Pancreas (tissue), 10 donors: ENCODE measurements around the gene MTOR. TPM values are rescaled to one million over a fixed set of nuclear protein-coding genes. Genes with fewer than 3 reads are reported as not detected.

Experiments used
- ATAC-seq, 4 donors: fragments of 200-7000 bp; cut with Tn5 transposase; one replicate each; pipeline versions ENCODE4 v1.8.0 to v1.9.1; 2020; ENCODE audit warnings: mild to moderate bottlenecking in 4 of 4, moderate library complexity in 4 of 4
- DNase-seq, 6 donors: peaks; one replicate each; pipeline ENCODE4 v3.0.0-alpha.2; 2020
- FAIRE-seq: peaks from 2 replicates; lab custom pipeline; 2012; peaks lifted over from hg19 to GRCh38; lab: Jason Lieb, UNC
- H3K27ac ChIP-seq, 4 donors: fragments of 200-600 bp; sonication (generic); 1 replicate in 3 of 4; 2 replicates in 1 of 4; pipeline versions ENCODE4 v1.5.0 to v1.8.0; 2020
- H3K27me3 ChIP-seq, 4 donors: fragments of 200-600 bp; one replicate each; pipeline ENCODE4 v1.8.0; 2021
- H3K36me3 ChIP-seq, 3 donors: fragments of 200-600 bp; sonication (generic) in 1 of 3; one replicate each; pipeline versions ENCODE4 v1.5.0 to v1.8.0; 2020 to 2021
- H3K4me1 ChIP-seq, 3 donors: fragments of 200-600 bp; one replicate each; pipeline ENCODE4 v1.8.0; 2021
- H3K4me3 ChIP-seq, 4 donors: fragments of 200-600 bp; sonication (generic) in 2 of 4; one replicate each; pipeline versions ENCODE4 v1.5.0 to v1.8.0; 2020 to 2021
- H3K9me3 ChIP-seq, 4 donors: fragments of 200-600 bp; one replicate each; pipeline ENCODE4 v1.8.0; 2021
- WGBS, 2 donors: extraction: QIAGEN DNeasy Blood & Tissue Kit; methylation state at CpG; one replicate each; pipeline ENCODE4 v1.1.7; 2013; 5-methylcytosine and 5-hydroxymethylcytosine counted together
- intact Hi-C, 3 donors: fragments of 100-400 bp; cut with DNase I; formaldehyde crosslinking; loops; one replicate each; pipeline versions ENCODE4 v1.11.1 to v1.14.2; 2022
- polyA plus RNA-seq, 2 donors: library from polyadenylated mRNA; stranded (reverse); fragments of 200-250 nt; gene quantifications; one replicate each; pipeline ENCODE4 v1.2.3, GENCODE V29; 2013
- total RNA-seq, 6 donors: library from RNA; stranded (reverse); fragmentation: NEBNext Ultra II Directional in 4 of 6; extraction: Animal tissue kit (Norgen Biotek cat#: 25700) in 4 of 6; gene quantifications; one replicate each; pipeline versions ENCODE4 v1.2.1 to v1.2.4, GENCODE V29; 2021 to 2023
- TF ChIP-seq, protein P1 (sequence below), 4 donors: fragments of 200-600 bp; sonication (generic) in 3 of 4; IDR thresholded peaks; one replicate each; pipeline versions ENCODE4 v1.5.0 to v1.8.0; 2021; ENCODE audit warnings: antibody characterized with exemption in 4 of 4
- donor health status: healthy with polysubstance abuse.
- donor health status: DM: no; HTN: no; CAD: no; lungs with moderate emphysema.
- donor health status: DM: no; HTN: no; CAD: no.
- donor health status: control.
- donor health status: control.
- donor health status: Bipolar disorder and iron deficiency.
- donor health status: DM: yes; HTN: yes; CAD: no.
- donor health status: DM: no; HTN: no; CAD: no.
- donor health status: DM: no; HTN: no; CAD: no.
- donor health status: DM: yes; HTN: yes; CAD: no.

MTOR gene
- total and polyA plus RNA-seq, 8 donors = 11.9 to 22.6 (median 15.8) TPM

DNA sequence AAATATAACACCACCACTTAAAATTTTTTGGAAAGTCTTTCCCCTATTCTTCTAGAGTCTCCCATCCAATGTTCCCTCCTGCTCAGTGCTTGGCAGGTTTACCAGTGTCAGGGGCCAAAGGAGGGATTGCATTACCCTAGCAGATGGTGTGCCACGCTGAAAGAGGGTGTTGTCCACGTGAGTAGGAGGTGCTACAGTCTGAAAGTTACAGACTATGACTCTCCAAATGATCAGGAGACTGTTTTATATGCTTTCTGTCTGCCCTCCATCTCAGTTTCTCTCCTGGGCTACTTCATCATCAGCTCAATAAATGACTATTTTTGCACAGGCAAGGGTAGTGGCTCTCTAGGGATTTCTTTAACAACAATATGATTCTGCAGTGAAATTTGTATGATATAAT, 104.5 kb downstream of the MTOR start:
- Histone ChIP-seq H3K27ac (no peak overlapping the region), H3K36me3 (peaks cover 0 to 12% (median 0%) of the 10 kb centered on the region in 3 donors)

DNA sequence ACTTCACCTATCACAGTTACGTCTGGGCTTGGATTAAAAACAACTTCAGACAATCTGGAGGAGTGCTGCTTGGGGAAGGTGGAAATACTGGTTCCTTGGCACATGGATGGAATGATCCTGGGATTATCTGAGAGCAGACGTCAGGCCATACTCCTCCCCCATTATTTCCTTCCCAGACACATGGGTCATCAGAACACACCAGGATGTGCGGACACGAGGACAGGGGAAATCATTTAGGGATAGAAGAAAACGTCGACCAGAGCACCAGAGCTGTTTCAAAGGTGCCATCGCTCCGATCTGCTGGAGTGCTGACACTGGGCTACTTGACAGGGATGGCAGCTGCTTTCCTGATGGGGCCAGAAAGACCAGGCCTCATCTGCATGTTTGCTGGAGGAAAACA, 105.0 kb downstream of the MTOR start:
- ATAC-seq (no peak), FAIRE-seq (no peak), DNase-seq (no peak)
- Histone ChIP-seq H3K4me1 (no peaks in the 10 kb centered on the region), H3K27me3 (no peaks in the 10 kb centered on the region), H3K9me3 (no peaks in the 10 kb centered on the region), H3K4me3 (no peak overlapping the region), H3K27ac (no peak overlapping the region), H3K36me3 (peaks cover 0 to 12% (median 0%) of the 10 kb centered on the region in 3 donors)
- intact Hi-C loops = no loop called here
- TF ChIP-seq, protein P1, sequence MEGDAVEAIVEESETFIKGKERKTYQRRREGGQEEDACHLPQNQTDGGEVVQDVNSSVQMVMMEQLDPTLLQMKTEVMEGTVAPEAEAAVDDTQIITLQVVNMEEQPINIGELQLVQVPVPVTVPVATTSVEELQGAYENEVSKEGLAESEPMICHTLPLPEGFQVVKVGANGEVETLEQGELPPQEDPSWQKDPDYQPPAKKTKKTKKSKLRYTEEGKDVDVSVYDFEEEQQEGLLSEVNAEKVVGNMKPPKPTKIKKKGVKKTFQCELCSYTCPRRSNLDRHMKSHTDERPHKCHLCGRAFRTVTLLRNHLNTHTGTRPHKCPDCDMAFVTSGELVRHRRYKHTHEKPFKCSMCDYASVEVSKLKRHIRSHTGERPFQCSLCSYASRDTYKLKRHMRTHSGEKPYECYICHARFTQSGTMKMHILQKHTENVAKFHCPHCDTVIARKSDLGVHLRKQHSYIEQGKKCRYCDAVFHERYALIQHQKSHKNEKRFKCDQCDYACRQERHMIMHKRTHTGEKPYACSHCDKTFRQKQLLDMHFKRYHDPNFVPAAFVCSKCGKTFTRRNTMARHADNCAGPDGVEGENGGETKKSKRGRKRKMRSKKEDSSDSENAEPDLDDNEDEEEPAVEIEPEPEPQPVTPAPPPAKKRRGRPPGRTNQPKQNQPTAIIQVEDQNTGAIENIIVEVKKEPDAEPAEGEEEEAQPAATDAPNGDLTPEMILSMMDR (IDR thresholded peaks at IDR 0.05) = no peak
- WGBS, 2 donors = 80% methylated on average over 8 of the region's 8 CpGs

More for the DNA sequence above, 104.5 kb downstream of the MTOR start:
- H3K9me3 ChIP-seq = no peaks in the 10 kb centered on the region
- no peaks in the 10 kb centered on the region for H3K27me3 ChIP-seq
- 56 to 58% methylated on average over 2 of the region's 2 CpGs for WGBS, 2 donors
- no peak overlapping the region for H3K4me3 ChIP-seq
- intact Hi-C loops = no loop called here
- FAIRE-seq = no peak
- no peaks in the 10 kb centered on the region for H3K4me1 ChIP-seq
- peak in 2 of 4 donors; percentile 65 to 84 for ATAC-seq
- TF ChIP-seq, protein P1 (IDR thresholded peaks at IDR 0.05) = no peak
- DNase-seq = no peak

DNA sequence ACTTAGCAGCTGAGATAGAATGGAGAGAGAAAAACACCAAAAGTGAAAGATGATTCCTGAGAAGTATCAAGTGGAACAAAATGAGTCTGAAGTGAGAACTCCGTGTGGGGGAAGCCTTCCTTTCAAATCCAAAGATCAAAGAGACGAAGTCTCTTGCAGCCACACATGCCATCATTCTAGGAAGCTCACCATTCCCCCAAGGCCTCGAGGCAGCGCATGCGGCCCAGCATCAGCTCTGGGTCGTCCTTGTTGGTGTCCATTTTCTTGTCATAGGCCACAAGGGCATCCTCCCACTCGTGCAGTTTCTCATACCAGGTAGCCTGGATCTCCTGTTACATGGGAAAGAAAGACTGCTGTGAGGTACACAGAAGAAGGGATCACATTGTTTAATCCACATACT, 105.4 kb downstream of the MTOR start:
- TF ChIP-seq, protein P1 (IDR thresholded peaks at IDR 0.05) = no peak
- Histone ChIP-seq H3K27ac (no peak overlapping the region), H3K4me3 (no peak overlapping the region), H3K9me3 (no peaks in the 10 kb centered on the region), H3K4me1 (no peaks in the 10 kb centered on the region), H3K36me3 (peaks cover 0 to 12% (median 0%) of the 10 kb centered on the region in 3 donors), H3K27me3 (no peaks in the 10 kb centered on the region)
- intact Hi-C loops = no loop called here
- no peak for DNase-seq
- FAIRE-seq = no peak
- 84 to 90% methylated on average over 7 of the region's 7 CpGs for WGBS, 2 donors
- no peak for ATAC-seq

DNA sequence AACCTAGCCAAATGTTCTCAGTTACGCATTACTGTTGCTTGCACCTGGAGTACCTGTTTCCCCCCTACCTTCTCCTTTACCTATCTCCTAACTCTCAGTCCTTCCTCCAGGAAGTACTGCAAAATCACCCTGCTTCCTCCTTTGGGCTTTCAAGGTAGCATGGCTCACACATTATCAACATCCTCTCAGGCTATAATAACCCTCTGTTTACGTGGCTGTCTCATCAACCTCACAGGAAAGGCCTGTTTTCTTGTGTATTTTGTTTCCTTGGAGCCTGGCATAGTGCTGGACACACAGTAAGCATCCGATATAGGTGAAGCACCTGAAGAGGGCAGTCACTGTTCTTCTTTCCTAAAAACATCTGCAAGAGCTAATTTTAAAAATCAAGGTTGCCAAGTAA, 105.9 kb downstream of the MTOR start:
- H3K27ac ChIP-seq = no peak overlapping the region
- peaks cover 0 to 12% (median 0%) of the 10 kb centered on the region in 3 donors for H3K36me3 ChIP-seq
- WGBS, 2 donors = 84 to 95% methylated on average over 3 of the region's 3 CpGs
- H3K27me3 ChIP-seq = no peaks in the 10 kb centered on the region
- FAIRE-seq = no peak
- H3K4me3 ChIP-seq = no peak overlapping the region
- no peak for DNase-seq
- no peak for ATAC-seq
- H3K4me1 ChIP-seq = no peaks in the 10 kb centered on the region
- TF ChIP-seq, protein P1 (IDR thresholded peaks at IDR 0.05) = no peak
- H3K9me3 ChIP-seq = no peaks in the 10 kb centered on the region
- intact Hi-C loops = no loop called here

DNA sequence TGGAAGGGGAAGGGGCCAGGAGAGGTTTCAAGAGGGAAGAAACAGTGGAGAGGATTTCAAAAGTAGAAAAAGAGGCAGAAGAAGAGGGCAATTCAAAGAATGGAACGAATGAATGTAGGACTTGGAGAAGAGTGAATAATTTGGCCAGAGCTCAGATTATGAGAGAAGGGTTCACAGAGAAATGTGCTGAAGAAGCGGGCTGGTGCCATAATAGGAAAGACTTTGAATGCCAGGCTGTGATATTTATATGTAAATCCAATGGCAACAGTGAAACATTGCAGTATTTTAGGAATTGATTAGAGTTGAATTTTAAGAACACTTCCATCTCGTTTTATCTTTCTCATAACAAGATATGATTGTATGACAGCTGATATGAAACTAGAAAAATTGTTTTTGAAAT, 109.2 kb downstream of the MTOR start:
- intact Hi-C loops = no loop called here
- Histone ChIP-seq H3K4me3 (no peak overlapping the region), H3K4me1 (no peaks in the 10 kb centered on the region), H3K27ac (no peak overlapping the region), H3K9me3 (no peaks in the 10 kb centered on the region), H3K36me3 (peaks cover 0 to 32% (median 4%) of the 10 kb centered on the region in 3 donors), H3K27me3 (no peaks in the 10 kb centered on the region)
- TF ChIP-seq, protein P1 (IDR thresholded peaks at IDR 0.05) = no peak
- no peak for ATAC-seq
- FAIRE-seq = no peak
- no peak for DNase-seq
- WGBS, 2 donors = 74% methylated on average over 3 of the region's 3 CpGs
